Ishikawa (cell line): Measurements from ENCODE around the gene GSS.

ENCODE experiments used
- CEBPB ChIP-seq: IDR thresholded peaks from 2 replicates; pipeline ENCODE4 v1.6.1; 2012
- CREB1 ChIP-seq: IDR thresholded peaks from 2 replicates; pipeline ENCODE4 v1.6.1; 2012; ENCODE audit warnings: low read depth
- EGR1 ChIP-seq: IDR thresholded peaks from 2 replicates; pipeline ENCODE4 v1.6.1; 2012
- EP300 ChIP-seq: IDR thresholded peaks from 2 replicates; pipeline ENCODE4 v1.6.1; 2012; ENCODE audit warnings: borderline replicate concordance
- MAX ChIP-seq: IDR thresholded peaks from 2 replicates; pipeline ENCODE4 v1.6.1; 2012
- NFIC ChIP-seq: IDR thresholded peaks from 2 replicates; pipeline ENCODE4 v1.6.1; 2012
- RAD21 ChIP-seq: IDR thresholded peaks from 2 replicates; pipeline ENCODE4 v1.6.1; 2012; ENCODE audit warnings: low read depth
- REST ChIP-seq: IDR thresholded peaks from 2 replicates; pipeline ENCODE4 v1.6.1; 2012; ENCODE audit warnings: low read depth, mild to moderate bottlenecking
- TAF1 ChIP-seq: IDR thresholded peaks from 2 replicates; pipeline ENCODE4 v1.6.1; 2012; ENCODE audit warnings: low read depth, mild to moderate bottlenecking
- TEAD4 ChIP-seq: IDR thresholded peaks from 2 replicates; pipeline ENCODE4 v1.6.1; 2012
- USF1 ChIP-seq: IDR thresholded peaks from 2 replicates; pipeline ENCODE4 v1.6.1; 2012
- YY1 ChIP-seq: IDR thresholded peaks from 2 replicates; pipeline ENCODE4 v1.6.1; 2012; ENCODE audit warnings: low read depth
- ZBTB7A ChIP-seq: IDR thresholded peaks from 2 replicates; pipeline ENCODE4 v1.6.1; 2012; ENCODE audit warnings: low read depth

GRCh38 chr20:34915131-34915530 lies 40.5 kb downstream of the GSS start:
- TF ChIP-seq YY1 (no peak), RAD21 (no peak), EP300 (no peak), REST (no peak), EGR1 (no peak), MAX (no peak), CREB1 (no peak), ZBTB7A (no peak), TEAD4 (no peak), USF1 (no peak), TAF1 (no peak), NFIC (no peak), CEBPB (no peak)
